Calu3 (cell line): ENCODE results near the gene SLC24A3. TPM values are rescaled to one million over a fixed set of nuclear protein-coding genes. Genes with fewer than 3 reads are reported as not detected.

ENCODE experiments used
- BruUV-seq: library from RNA; stranded (reverse); fragments of 400-500 nt; replicated peaks from 2 replicates; lab custom pipeline; 2021; lab: Mats Ljungman, UMichigan
- CTCF ChIA-PET: fragments of 300-600 bp; sonication (Branson Sonifier 250); formaldehyde crosslinking; loops from one replicate; lab custom pipeline; 2022; ENCODE audit warnings: antibody characterized with exemption; lab: Charles Lee
- DNase-seq: peaks from one replicate; pipeline ENCODE4 v3.0.0; 2022
- H3K27ac Mint-ChIP-seq: one replicate; pipeline ENCODE4 v1.8.0; 2022; ENCODE audit warnings: mixed read lengths; ENCODE audit not compliant: unreplicated experiment
- H3K27me3 Mint-ChIP-seq: one replicate; pipeline ENCODE4 v1.8.0; 2022; ENCODE audit warnings: mixed read lengths; ENCODE audit not compliant: unreplicated experiment
- H3K36me3 Mint-ChIP-seq: one replicate; pipeline ENCODE4 v1.8.0; 2022; ENCODE audit warnings: mild to moderate bottlenecking, moderate library complexity, mixed read lengths; ENCODE audit not compliant: insufficient read depth, unreplicated experiment
- H3K4me1 Mint-ChIP-seq: one replicate; pipeline ENCODE4 v1.8.0; 2022; ENCODE audit warnings: mild to moderate bottlenecking, low read depth, mixed read lengths; ENCODE audit not compliant: unreplicated experiment
- H3K4me3 Mint-ChIP-seq: one replicate; pipeline ENCODE4 v1.8.0; 2022; ENCODE audit warnings: mild to moderate bottlenecking, low read depth, moderate library complexity, mixed read lengths; ENCODE audit not compliant: unreplicated experiment
- H3K9me3 Mint-ChIP-seq: one replicate; pipeline ENCODE4 v1.8.0; 2022; ENCODE audit warnings: low read depth, mixed read lengths; ENCODE audit not compliant: unreplicated experiment
- CTCF ChIP-seq: fragments of 200-600 bp; IDR thresholded peaks from one replicate; pipeline ENCODE4 v1.8.0; 2022; ENCODE audit warnings: antibody characterized with exemption; ENCODE audit not compliant: unreplicated experiment
- intact Hi-C: fragments of 100-400 bp; cut with micrococcal nuclease; formaldehyde crosslinking; loops from one replicate; pipeline ENCODE4 v1.10.0; 2022; ENCODE audit not compliant: unreplicated experiment
- total RNA-seq: library from RNA; stranded (reverse); gene quantifications from 2 replicates; pipeline ENCODE4 v1.2.3, GENCODE V29; 2022

The SLC24A3 gene
- total RNA-seq, 1 experiment from 2014 or later: not detected

GRCh38 chr20:19387251-19387650, 174.8 kb downstream of the SLC24A3 start:
- CTCF ChIA-PET: no interaction called here
- BruUV-seq: no TSS peak
- H3K4me3 Mint-ChIP-seq: no peak overlapping the region

GRCh38 chr20:19392344-19393130, 180.1 kb downstream of the SLC24A3 start:
- CTCF ChIA-PET: no interaction called here
- intact Hi-C loops: no loop called here
- TF ChIP-seq CTCF: no peak
- Mint-ChIP-seq H3K9me3 (peaks cover 3% of the 10 kb centered on the region), H3K4me1 (no peaks in the 10 kb centered on the region), H3K27ac (no peak overlapping the region), H3K36me3 (no peaks in the 10 kb centered on the region), H3K27me3 (no peaks in the 10 kb centered on the region), H3K4me3 (no peak overlapping the region)
- BruUV-seq: no TSS peak
- DNase-seq: no peak

More at GRCh38 chr20:19387251-19387650, 174.8 kb downstream of the SLC24A3 start:
- no peak overlapping the region for H3K27ac Mint-ChIP-seq
- H3K27me3 Mint-ChIP-seq: no peaks in the 10 kb centered on the region
- peaks cover 3% of the 10 kb centered on the region for H3K9me3 Mint-ChIP-seq
- no peak for DNase-seq
- intact Hi-C loops: no loop called here
- TF ChIP-seq CTCF: no peak
- no peaks in the 10 kb centered on the region for H3K4me1 Mint-ChIP-seq
- no peaks in the 10 kb centered on the region for H3K36me3 Mint-ChIP-seq

- intact Hi-C loops: no loop called here
- H3K36me3 Mint-ChIP-seq: no peaks in the 10 kb centered on the region
- no peak for DNase-seq
- no peak overlapping the region for H3K4me3 Mint-ChIP-seq
- BruUV-seq: no TSS peak
- CTCF ChIA-PET: no interaction called here
- no peaks in the 10 kb centered on the region for H3K27me3 Mint-ChIP-seq
- no peaks in the 10 kb centered on the region for H3K9me3 Mint-ChIP-seq
- no peaks in the 10 kb centered on the region for H3K4me1 Mint-ChIP-seq
- no peak overlapping the region for H3K27ac Mint-ChIP-seq
- TF ChIP-seq CTCF: no peak
These were observed 184.1 kb downstream of the SLC24A3 start for GRCh38 chr20:19396460-19397081.

- Mint-ChIP-seq H3K27ac (no peak overlapping the region), H3K9me3 (no peaks in the 10 kb centered on the region), H3K4me1 (no peaks in the 10 kb centered on the region), H3K36me3 (no peaks in the 10 kb centered on the region), H3K4me3 (no peak overlapping the region), H3K27me3 (no peaks in the 10 kb centered on the region)
- intact Hi-C loops: no loop called here
- DNase-seq: no peak
- BruUV-seq: no TSS peak
- no peak for TF ChIP-seq CTCF
- CTCF ChIA-PET: no interaction called here
These were observed 184.8 kb downstream of the SLC24A3 start for GRCh38 chr20:19397226-19397625.
